ENCODE data around the gene LARP4B. TPM values are rescaled to one million over a fixed set of nuclear protein-coding genes. Genes with fewer than 3 reads are reported as not detected.
A peak's percentile ranks its signal among the peaks of the same experiment; 100 is the strongest.

The LARP4B gene
- total and polyA plus RNA-seq, 2 of the 13 experiments (the other 11 are each of a cell fraction or from before 2014, with no cell fraction given): 19.5 to 30.2 TPM

DNA sequence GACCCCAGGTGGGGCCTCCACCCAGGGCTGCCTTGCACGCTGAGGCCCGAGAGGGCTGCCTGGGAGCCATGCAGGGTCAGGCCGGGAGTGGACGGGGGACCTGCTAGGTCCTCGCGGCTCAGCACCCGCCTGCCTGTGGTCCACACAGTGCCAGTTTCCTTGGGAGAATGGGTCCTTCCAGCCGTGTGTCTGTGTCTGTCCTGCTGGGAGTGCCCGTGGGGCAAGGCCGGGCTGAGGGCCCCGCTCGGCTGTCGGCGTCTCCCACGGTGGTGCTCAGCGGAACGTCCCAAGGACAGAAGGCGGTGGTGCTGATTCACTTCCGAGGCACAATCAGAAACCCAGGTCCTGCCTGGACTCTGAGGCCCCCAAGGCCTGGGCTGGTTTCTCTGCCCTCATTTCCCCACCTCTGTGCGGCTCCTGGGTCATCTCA, 33.5 kb upstream of the LARP4B start (continued):
- TF ChIP-seq, protein P1, sequence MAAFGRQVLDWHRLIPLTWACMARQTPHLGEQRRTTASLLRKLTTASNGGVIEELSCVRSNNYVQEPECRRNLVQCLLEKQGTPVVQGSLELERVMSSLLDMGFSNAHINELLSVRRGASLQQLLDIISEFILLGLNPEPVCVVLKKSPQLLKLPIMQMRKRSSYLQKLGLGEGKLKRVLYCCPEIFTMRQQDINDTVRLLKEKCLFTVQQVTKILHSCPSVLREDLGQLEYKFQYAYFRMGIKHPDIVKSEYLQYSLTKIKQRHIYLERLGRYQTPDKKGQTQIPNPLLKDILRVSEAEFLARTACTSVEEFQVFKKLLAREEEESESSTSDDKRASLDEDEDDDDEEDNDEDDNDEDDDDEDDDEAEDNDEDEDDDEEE (CRISPR knock-in tag; IDR thresholded peaks at IDR 0.05): no peak
- TF ChIP-seq BCL6 (CRISPR knock-in tag; IDR thresholded peaks at IDR 0.05): no peak
- no peak for TF ChIP-seq PITX1 (CRISPR knock-in tag; IDR thresholded peaks at IDR 0.05)
- TF ChIP-seq, protein P2, sequence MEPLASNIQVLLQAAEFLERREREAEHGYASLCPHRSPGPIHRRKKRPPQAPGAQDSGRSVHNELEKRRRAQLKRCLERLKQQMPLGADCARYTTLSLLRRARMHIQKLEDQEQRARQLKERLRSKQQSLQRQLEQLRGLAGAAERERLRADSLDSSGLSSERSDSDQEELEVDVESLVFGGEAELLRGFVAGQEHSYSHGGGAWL (CRISPR knock-in tag; IDR thresholded peaks at IDR 0.05): no peak
- TF ChIP-seq, protein P3, sequence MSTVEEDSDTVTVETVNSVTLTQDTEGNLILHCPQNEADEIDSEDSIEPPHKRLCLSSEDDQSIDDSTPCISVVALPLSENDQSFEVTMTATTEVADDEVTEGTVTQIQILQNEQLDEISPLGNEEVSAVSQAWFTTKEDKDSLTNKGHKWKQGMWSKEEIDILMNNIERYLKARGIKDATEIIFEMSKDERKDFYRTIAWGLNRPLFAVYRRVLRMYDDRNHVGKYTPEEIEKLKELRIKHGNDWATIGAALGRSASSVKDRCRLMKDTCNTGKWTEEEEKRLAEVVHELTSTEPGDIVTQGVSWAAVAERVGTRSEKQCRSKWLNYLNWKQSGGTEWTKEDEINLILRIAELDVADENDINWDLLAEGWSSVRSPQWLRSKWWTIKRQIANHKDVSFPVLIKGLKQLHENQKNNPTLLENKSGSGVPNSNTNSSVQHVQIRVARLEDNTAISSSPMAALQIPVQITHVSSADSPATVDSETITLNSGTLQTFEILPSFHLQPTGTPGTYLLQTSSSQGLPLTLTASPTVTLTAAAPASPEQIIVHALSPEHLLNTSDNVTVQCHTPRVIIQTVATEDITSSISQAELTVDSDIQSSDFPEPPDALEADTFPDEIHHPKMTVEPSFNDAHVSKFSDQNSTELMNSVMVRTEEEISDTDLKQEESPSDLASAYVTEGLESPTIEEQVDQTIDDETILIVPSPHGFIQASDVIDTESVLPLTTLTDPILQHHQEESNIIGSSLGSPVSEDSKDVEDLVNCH (CRISPR knock-in tag; IDR thresholded peaks at IDR 0.05): no peak
- TF ChIP-seq, protein P4, sequence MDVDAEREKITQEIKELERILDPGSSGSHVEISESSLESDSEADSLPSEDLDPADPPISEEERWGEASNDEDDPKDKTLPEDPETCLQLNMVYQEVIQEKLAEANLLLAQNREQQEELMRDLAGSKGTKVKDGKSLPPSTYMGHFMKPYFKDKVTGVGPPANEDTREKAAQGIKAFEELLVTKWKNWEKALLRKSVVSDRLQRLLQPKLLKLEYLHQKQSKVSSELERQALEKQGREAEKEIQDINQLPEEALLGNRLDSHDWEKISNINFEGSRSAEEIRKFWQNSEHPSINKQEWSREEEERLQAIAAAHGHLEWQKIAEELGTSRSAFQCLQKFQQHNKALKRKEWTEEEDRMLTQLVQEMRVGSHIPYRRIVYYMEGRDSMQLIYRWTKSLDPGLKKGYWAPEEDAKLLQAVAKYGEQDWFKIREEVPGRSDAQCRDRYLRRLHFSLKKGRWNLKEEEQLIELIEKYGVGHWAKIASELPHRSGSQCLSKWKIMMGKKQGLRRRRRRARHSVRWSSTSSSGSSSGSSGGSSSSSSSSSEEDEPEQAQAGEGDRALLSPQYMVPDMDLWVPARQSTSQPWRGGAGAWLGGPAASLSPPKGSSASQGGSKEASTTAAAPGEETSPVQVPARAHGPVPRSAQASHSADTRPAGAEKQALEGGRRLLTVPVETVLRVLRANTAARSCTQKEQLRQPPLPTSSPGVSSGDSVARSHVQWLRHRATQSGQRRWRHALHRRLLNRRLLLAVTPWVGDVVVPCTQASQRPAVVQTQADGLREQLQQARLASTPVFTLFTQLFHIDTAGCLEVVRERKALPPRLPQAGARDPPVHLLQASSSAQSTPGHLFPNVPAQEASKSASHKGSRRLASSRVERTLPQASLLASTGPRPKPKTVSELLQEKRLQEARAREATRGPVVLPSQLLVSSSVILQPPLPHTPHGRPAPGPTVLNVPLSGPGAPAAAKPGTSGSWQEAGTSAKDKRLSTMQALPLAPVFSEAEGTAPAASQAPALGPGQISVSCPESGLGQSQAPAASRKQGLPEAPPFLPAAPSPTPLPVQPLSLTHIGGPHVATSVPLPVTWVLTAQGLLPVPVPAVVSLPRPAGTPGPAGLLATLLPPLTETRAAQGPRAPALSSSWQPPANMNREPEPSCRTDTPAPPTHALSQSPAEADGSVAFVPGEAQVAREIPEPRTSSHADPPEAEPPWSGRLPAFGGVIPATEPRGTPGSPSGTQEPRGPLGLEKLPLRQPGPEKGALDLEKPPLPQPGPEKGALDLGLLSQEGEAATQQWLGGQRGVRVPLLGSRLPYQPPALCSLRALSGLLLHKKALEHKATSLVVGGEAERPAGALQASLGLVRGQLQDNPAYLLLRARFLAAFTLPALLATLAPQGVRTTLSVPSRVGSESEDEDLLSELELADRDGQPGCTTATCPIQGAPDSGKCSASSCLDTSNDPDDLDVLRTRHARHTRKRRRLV (CRISPR knock-in tag; IDR thresholded peaks at IDR 0.05): peak; percentile 49; the same call in 1 of the 2 replicates
- no peak for TF ChIP-seq ZNF883 (CRISPR knock-in tag; IDR thresholded peaks at IDR 0.05; ENCODE audit: not compliant biosample characterization)
- TF ChIP-seq NONO (IDR thresholded peaks at IDR 0.05): no peak
- no peak for TF ChIP-seq NONO (CRISPR knock-in tag; conservative IDR thresholded peaks at IDR 0.05)
- TF ChIP-seq, protein P5, sequence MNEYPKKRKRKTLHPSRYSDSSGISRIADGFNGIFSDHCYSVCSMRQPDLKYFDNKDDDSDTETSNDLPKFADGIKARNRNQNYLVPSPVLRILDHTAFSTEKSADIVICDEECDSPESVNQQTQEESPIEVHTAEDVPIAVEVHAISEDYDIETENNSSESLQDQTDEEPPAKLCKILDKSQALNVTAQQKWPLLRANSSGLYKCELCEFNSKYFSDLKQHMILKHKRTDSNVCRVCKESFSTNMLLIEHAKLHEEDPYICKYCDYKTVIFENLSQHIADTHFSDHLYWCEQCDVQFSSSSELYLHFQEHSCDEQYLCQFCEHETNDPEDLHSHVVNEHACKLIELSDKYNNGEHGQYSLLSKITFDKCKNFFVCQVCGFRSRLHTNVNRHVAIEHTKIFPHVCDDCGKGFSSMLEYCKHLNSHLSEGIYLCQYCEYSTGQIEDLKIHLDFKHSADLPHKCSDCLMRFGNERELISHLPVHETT (CRISPR knock-in tag; conservative IDR thresholded peaks at IDR 0.05): no peak
- no peak for TF ChIP-seq KLF6 (CRISPR knock-in tag; IDR thresholded peaks at IDR 0.05)
- TF ChIP-seq, protein P6, sequence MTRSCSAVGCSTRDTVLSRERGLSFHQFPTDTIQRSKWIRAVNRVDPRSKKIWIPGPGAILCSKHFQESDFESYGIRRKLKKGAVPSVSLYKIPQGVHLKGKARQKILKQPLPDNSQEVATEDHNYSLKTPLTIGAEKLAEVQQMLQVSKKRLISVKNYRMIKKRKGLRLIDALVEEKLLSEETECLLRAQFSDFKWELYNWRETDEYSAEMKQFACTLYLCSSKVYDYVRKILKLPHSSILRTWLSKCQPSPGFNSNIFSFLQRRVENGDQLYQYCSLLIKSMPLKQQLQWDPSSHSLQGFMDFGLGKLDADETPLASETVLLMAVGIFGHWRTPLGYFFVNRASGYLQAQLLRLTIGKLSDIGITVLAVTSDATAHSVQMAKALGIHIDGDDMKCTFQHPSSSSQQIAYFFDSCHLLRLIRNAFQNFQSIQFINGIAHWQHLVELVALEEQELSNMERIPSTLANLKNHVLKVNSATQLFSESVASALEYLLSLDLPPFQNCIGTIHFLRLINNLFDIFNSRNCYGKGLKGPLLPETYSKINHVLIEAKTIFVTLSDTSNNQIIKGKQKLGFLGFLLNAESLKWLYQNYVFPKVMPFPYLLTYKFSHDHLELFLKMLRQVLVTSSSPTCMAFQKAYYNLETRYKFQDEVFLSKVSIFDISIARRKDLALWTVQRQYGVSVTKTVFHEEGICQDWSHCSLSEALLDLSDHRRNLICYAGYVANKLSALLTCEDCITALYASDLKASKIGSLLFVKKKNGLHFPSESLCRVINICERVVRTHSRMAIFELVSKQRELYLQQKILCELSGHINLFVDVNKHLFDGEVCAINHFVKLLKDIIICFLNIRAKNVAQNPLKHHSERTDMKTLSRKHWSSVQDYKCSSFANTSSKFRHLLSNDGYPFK (CRISPR knock-in tag; IDR thresholded peaks at IDR 0.05; ENCODE audit: borderline replicate concordance): peak; percentile 20; the same call in 1 of the 2 replicates
- no peak for TF ChIP-seq ZZZ3 (CRISPR knock-in tag; IDR thresholded peaks at IDR 0.05; ENCODE audit: borderline replicate concordance)
- no peak for TF ChIP-seq ATF7 (IDR thresholded peaks at IDR 0.05)
- TF ChIP-seq ATF7 (CRISPR knock-in tag; IDR thresholded peaks at IDR 0.05): no peak
